Measurements from ENCODE around the gene HNRNPA3. TPM values are rescaled to one million over a fixed set of nuclear protein-coding genes. Genes with fewer than 3 reads are reported as not detected.

HNRNPA3 gene
- total and polyA plus RNA-seq, 2 donors (not counting 3 experiments of a cell fraction or from before 2014, with no cell fraction given) = 57.5 to 316 TPM

- Histone ChIP-seq H3K9ac (replicated peaks; ENCODE audit: extremely low read depth, insufficient read depth, low read length) (no peak overlapping the region), H3K9me3 (replicated peaks; ENCODE audit: control insufficient read depth, insufficient read depth, low read length) (no peaks in the 10 kb centered on the region), H3K4me1 (ENCODE audit: control insufficient read depth, extremely low read depth, insufficient read depth, low read length) (peaks cover 42% of the 10 kb centered on the region), H2AFZ (ENCODE audit: low read depth, low read length) (no peak overlapping the region), H3K27ac (ENCODE audit: insufficient read depth, low read depth, low read length) (no peak overlapping the region), H3K9me1 (replicated peaks; ENCODE audit: control insufficient read depth, extremely low read depth, insufficient read depth, low read length) (no peaks in the 10 kb centered on the region), H3K4me2 (ENCODE audit: insufficient read depth, low read length) (no peak overlapping the region), H3K79me2 (ENCODE audit: control insufficient read depth, insufficient read depth, low read length) (peaks cover 91% of the 10 kb centered on the region), H3K27me3 (ENCODE audit: control insufficient read depth in 2 of 2, insufficient read depth in 2 of 2, low read length in 2 of 2) (no peaks in the 10 kb centered on the region), H3K4me3 (replicated peaks in 1 of 3; ENCODE audit: insufficient read depth in 1 of 3, low read depth in 1 of 3, low read length in 3 of 3) (no peak overlapping the region), H3K36me3 (ENCODE audit: control insufficient read depth in 2 of 2, extremely low read depth in 1 of 2, insufficient read depth in 2 of 2, low read length in 2 of 2) (peaks cover 0 to 4% of the 10 kb centered on the region in 2 experiments), H4K20me1 (replicated peaks; ENCODE audit: control insufficient read depth, extremely low read depth, insufficient read depth, low read length) (peaks cover 3% of the 10 kb centered on the region)
- TF ChIP-seq EZH2 (IDR thresholded peaks at IDR 0.05; ENCODE audit: borderline replicate concordance, low read depth, low read length, severe bottlenecking) (no peak), GATA2 (IDR thresholded peaks at IDR 0.05; ENCODE audit: insufficient read depth, insufficient read length, low read depth, low read length) (no peak), MYC (IDR thresholded peaks at IDR 0.05; ENCODE audit: low read depth, low read length) (no peak), POLR2A (IDR thresholded peaks at IDR 0.05; ENCODE audit: low read depth, low read length) (no peak), POLR2AphosphoS5 (IDR thresholded peaks at IDR 0.05; ENCODE audit: insufficient read depth, low read depth, low read length) (no peak), JUN (IDR thresholded peaks at IDR 0.05; ENCODE audit: borderline replicate concordance, insufficient read depth, insufficient read length, low read depth) (no peak), FOS (IDR thresholded peaks at IDR 0.05; ENCODE audit: borderline replicate concordance, insufficient read depth, low read length) (no peak), CTCF (IDR thresholded peaks at IDR 0.05; ENCODE audit: extremely low read depth in 1 of 2, insufficient read depth in 1 of 2, low read depth in 1 of 2, low read length in 2 of 2) (no peak)
- TF ChIP-seq, protein P1, sequence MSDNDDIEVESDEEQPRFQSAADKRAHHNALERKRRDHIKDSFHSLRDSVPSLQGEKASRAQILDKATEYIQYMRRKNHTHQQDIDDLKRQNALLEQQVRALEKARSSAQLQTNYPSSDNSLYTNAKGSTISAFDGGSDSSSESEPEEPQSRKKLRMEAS (IDR thresholded peaks at IDR 0.05; ENCODE audit: insufficient read depth, insufficient read length) = no peak
- FAIRE-seq = no peak
- dilution Hi-C loops (cut with MboI; ENCODE audit: extremely low pct_ligation_motif_present, low sequenced_read_pairs) (no loop called here), intact Hi-C loops (cut with micrococcal nuclease) (no loop called here)
- DNase-seq (ENCODE audit: low read depth, low spot score) = no peak
- no TSS peak for BruUV-seq (replicated peaks)
- POLR2A ChIA-PET = no interaction called here
- CTCF ChIA-PET = interaction anchor here (0.8 to 7.0 kb wide), 4 partner anchors 8 to 73 kb away, joined by 3 to 41 read pairs (median 20); partner anchors contain the start of gene NFE2L2
Measured at GRCh38 chr2:177237932-177238331, 25.3 kb downstream of the HNRNPA3 start.

All from endothelial cell of umbilical vein (primary cell).